ENCODE data around the gene NUPR1. TPM values are rescaled to one million over a fixed set of nuclear protein-coding genes. Genes with fewer than 3 reads are reported as not detected.

The NUPR1 gene
- total RNA-seq, 1 experiment from 2014 or later = 2.2 TPM

DNA sequence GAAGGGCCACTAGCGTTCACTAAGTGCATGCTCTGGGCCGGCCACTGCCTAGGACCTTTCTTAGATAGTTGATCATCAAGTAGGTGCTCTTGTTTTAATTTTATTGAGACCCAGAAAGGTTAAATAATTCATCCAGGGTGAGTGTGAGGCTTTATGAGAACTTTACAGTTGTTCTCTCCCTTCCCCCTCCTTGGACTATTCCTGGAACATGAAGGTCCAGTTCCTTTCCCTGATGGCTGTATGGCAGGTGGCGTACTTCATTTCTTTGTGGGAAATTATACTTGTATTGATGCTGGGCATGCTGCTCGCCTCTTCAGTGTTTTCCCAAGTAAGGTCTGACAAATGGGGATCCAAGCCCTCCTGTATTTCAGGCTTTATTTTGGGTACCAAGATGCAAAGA lies 23.4 kb upstream of the NUPR1 start:
- Histone ChIP-seq H3K4me2 (ENCODE audit: low read length) (no peak overlapping the region), H3K9ac (ENCODE audit: low read length) (no peak overlapping the region), H3K79me2 (ENCODE audit: insufficient read depth, low read length) (no peaks in the 10 kb centered on the region), H3K9me3 (ENCODE audit: control insufficient read depth in 1 of 2, insufficient read depth in 1 of 2, low read depth in 1 of 2, low read length in 2 of 2) (peaks cover 2 to 4% of the 10 kb centered on the region in 2 experiments; a peak in 2 of 4 replicates), H2AFZ (ENCODE audit: low read depth, low read length, poor library complexity, severe bottlenecking) (no peak overlapping the region), H3K27ac (ENCODE audit: low read depth, low read length) (no peak overlapping the region), H3K4me3 (replicated peaks in 1 of 2; ENCODE audit: low read depth in 1 of 2, low read length in 2 of 2) (no peak overlapping the region), H3K9me2 (ENCODE audit: insufficient read depth) (no peaks in the 10 kb centered on the region), H3K27me3 (ENCODE audit: insufficient read depth, low read length) (no peaks in the 10 kb centered on the region), H3K36me3 (ENCODE audit: control insufficient read depth in 1 of 2, insufficient read depth in 2 of 2, low read length in 2 of 2) (no peaks in the 10 kb centered on the region; a peak in 1 of 4 replicates), H3K4me1 (ENCODE audit: control insufficient read depth in 1 of 2, insufficient read depth in 2 of 2, low read length in 2 of 2) (no peaks in the 10 kb centered on the region), H4K20me1 (ENCODE audit: insufficient read depth) (no peaks in the 10 kb centered on the region)
- ChIA-PET POLR2A (no interaction called here), RAD21 (ENCODE audit: low non-redundant PET in 1 of 2, low total read pairs in 2 of 2, uncharacterized antibody in 2 of 2, unreplicated experiment in 2 of 2) (no interaction called here), CTCF (no interaction called here)
- no TSS peak for BruUV-seq (replicated peaks)
- DNase-seq (ENCODE audit: low read depth, low spot score) (no peak), ATAC-seq (no peak)
- intact Hi-C loops (cut with micrococcal nuclease) = no loop called here
- TF ChIP-seq, protein P1, sequence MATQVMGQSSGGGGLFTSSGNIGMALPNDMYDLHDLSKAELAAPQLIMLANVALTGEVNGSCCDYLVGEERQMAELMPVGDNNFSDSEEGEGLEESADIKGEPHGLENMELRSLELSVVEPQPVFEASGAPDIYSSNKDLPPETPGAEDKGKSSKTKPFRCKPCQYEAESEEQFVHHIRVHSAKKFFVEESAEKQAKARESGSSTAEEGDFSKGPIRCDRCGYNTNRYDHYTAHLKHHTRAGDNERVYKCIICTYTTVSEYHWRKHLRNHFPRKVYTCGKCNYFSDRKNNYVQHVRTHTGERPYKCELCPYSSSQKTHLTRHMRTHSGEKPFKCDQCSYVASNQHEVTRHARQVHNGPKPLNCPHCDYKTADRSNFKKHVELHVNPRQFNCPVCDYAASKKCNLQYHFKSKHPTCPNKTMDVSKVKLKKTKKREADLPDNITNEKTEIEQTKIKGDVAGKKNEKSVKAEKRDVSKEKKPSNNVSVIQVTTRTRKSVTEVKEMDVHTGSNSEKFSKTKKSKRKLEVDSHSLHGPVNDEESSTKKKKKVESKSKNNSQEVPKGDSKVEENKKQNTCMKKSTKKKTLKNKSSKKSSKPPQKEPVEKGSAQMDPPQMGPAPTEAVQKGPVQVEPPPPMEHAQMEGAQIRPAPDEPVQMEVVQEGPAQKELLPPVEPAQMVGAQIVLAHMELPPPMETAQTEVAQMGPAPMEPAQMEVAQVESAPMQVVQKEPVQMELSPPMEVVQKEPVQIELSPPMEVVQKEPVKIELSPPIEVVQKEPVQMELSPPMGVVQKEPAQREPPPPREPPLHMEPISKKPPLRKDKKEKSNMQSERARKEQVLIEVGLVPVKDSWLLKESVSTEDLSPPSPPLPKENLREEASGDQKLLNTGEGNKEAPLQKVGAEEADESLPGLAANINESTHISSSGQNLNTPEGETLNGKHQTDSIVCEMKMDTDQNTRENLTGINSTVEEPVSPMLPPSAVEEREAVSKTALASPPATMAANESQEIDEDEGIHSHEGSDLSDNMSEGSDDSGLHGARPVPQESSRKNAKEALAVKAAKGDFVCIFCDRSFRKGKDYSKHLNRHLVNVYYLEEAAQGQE (IDR thresholded peaks at IDR 0.05; ENCODE audit: low read depth) = no peak
- TF ChIP-seq EZH2 (IDR thresholded peaks at IDR 0.05) (no peak), SRF (IDR thresholded peaks at IDR 0.05; ENCODE audit: low read depth) (no peak), ELF1 (IDR thresholded peaks at IDR 0.05; ENCODE audit: borderline replicate concordance, low read depth) (no peak), POLR2AphosphoS5 (IDR thresholded peaks at IDR 0.05; ENCODE audit: low read depth, low read length) (no peak), CBX3 (IDR thresholded peaks at IDR 0.05; ENCODE audit: low read depth) (no peak), SP1 (IDR thresholded peaks at IDR 0.05; ENCODE audit: low read depth) (no peak), ZNF274 (IDR thresholded peaks at IDR 0.05; ENCODE audit: low read depth, low read length) (no peak), POLR2A (IDR thresholded peaks at IDR 0.05; ENCODE audit: borderline replicate concordance, extremely low read depth, insufficient read depth, insufficient read length) (no peak), SIN3A (IDR thresholded peaks at IDR 0.05; ENCODE audit: low read depth) (no peak), ZFX (IDR thresholded peaks at IDR 0.05) (no peak)
- TF ChIP-seq, protein P2, sequence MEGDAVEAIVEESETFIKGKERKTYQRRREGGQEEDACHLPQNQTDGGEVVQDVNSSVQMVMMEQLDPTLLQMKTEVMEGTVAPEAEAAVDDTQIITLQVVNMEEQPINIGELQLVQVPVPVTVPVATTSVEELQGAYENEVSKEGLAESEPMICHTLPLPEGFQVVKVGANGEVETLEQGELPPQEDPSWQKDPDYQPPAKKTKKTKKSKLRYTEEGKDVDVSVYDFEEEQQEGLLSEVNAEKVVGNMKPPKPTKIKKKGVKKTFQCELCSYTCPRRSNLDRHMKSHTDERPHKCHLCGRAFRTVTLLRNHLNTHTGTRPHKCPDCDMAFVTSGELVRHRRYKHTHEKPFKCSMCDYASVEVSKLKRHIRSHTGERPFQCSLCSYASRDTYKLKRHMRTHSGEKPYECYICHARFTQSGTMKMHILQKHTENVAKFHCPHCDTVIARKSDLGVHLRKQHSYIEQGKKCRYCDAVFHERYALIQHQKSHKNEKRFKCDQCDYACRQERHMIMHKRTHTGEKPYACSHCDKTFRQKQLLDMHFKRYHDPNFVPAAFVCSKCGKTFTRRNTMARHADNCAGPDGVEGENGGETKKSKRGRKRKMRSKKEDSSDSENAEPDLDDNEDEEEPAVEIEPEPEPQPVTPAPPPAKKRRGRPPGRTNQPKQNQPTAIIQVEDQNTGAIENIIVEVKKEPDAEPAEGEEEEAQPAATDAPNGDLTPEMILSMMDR (IDR thresholded peaks at IDR 0.05 in 2 of 3, conservative IDR thresholded peaks at IDR 0.05 in 1 of 3; ENCODE audit: borderline replicate concordance in 1 of 3, insufficient read depth in 1 of 3, low read depth in 2 of 3, low read length in 2 of 3) = no peak
- TF ChIP-seq, protein P3, sequence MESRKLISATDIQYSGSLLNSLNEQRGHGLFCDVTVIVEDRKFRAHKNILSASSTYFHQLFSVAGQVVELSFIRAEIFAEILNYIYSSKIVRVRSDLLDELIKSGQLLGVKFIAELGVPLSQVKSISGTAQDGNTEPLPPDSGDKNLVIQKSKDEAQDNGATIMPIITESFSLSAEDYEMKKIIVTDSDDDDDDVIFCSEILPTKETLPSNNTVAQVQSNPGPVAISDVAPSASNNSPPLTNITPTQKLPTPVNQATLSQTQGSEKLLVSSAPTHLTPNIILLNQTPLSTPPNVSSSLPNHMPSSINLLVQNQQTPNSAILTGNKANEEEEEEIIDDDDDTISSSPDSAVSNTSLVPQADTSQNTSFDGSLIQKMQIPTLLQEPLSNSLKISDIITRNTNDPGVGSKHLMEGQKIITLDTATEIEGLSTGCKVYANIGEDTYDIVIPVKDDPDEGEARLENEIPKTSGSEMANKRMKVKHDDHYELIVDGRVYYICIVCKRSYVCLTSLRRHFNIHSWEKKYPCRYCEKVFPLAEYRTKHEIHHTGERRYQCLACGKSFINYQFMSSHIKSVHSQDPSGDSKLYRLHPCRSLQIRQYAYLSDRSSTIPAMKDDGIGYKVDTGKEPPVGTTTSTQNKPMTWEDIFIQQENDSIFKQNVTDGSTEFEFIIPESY (IDR thresholded peaks at IDR 0.05; ENCODE audit: extremely low read depth, insufficient replicate concordance, low read length) = no peak
- TF ChIP-seq, protein P4, sequence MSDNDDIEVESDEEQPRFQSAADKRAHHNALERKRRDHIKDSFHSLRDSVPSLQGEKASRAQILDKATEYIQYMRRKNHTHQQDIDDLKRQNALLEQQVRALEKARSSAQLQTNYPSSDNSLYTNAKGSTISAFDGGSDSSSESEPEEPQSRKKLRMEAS (IDR thresholded peaks at IDR 0.05) = no peak

All from HCT116 (cell line).